ENCODE measurements around the gene IRF8. TPM values are rescaled to one million over a fixed set of nuclear protein-coding genes. Genes with fewer than 3 reads are reported as not detected.
"Not testable (repeated sequence)": the region's sequence is repeated elsewhere in the genome, so short reads cannot be mapped to it uniquely, and the experiment has no call there.

IRF8 gene
- total and polyA plus RNA-seq, 5 donors from 2014 or later, result 0.78 to 4.4 (median 3.8) TPM

DNA sequence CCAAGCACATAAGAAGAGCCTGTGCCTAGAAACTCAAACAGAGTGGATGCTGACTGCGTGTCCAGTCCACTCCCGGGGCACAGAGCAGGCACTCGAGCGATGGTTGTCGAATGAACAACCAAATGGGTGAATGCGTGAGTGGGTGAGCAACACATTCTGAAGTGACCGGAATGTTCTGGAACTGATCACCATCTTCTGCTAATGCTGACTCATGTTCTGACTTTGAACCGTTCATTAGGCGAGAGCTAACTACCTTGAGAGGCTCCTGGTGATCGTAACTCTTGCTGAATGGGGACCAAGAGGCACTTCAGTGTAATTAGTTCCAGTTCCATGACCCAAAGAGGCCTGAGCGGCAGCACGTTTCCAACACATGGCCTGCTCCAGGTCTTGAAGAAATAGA, 37.9 kb downstream of the IRF8 start:
- H3K4me3 Mint-ChIP-seq, result peak overlapping the region; percentile 27 to 86 (median 75)
- DNase-seq, result no peak
- no peak for ATAC-seq (ENCODE audit: low read depth in 2 of 2)
- H3K27ac ChIP-seq (ENCODE audit: insufficient read depth, low read length, poor library complexity, severe bottlenecking), result peak overlapping the region; percentile 60
- no peaks in the 10 kb centered on the region for H3K36me3 ChIP-seq (ENCODE audit: control insufficient read depth, insufficient read depth, low read length)
- peaks cover 20% of the 10 kb centered on the region for H3K4me1 ChIP-seq (ENCODE audit: control insufficient read depth, insufficient read depth, low read length, poor library complexity, severe bottlenecking)
- peaks cover 5% of the 10 kb centered on the region for H3K27me3 Mint-ChIP-seq
- H3K9me3 Mint-ChIP-seq, result peaks cover 0 to 2% (median 0%) of the 10 kb centered on the region in 7 donors
- peak overlapping the region; percentile 74 for H3K4me3 ChIP-seq (ENCODE audit: low read depth, low read length)
- peaks cover 4% of the 10 kb centered on the region for H3K36me3 Mint-ChIP-seq
- H3K4me1 Mint-ChIP-seq, result peaks cover 7 to 35% (median 27%) of the 10 kb centered on the region in 4 donors
- H3K27me3 ChIP-seq (ENCODE audit: control insufficient read depth, insufficient read depth, low read length), result no peaks in the 10 kb centered on the region
- no peaks in the 10 kb centered on the region for H3K9me3 ChIP-seq (ENCODE audit: control insufficient read depth in 2 of 2, low read length in 2 of 2)
- H3K27ac Mint-ChIP-seq, result peak overlapping the region; percentile 90 to 99 (median 95)

DNA sequence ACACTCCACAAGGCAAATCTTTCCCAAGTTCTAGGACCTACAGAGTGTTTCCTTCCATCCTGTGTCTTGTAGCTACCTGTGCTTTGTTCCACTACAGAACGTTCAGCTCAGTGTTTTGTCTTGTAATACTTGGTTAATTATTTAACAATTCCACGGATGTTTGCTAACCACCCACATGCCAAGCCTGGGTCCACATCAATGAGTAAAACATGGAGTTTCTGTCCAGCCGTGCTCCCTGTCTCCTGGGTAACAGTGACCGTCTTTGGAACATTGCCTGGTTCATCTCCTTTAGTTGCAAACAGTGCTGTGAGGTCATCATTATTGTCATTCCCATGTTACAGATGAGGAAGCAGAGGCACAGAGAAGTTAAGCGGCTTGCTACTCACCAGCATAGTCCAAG, 41.3 kb downstream of the IRF8 start:
- Mint-ChIP-seq H3K27me3 (peaks cover 5% of the 10 kb centered on the region), H3K4me1 (peaks cover 7 to 29% (median 25%) of the 10 kb centered on the region in 4 donors), H3K4me3 (no peak overlapping the region), H3K27ac (peak overlapping the region in 1 of 3 donors; percentile 52), H3K9me3 (peaks cover 0 to 2% (median 0%) of the 10 kb centered on the region in 7 donors), H3K36me3 (no peaks in the 10 kb centered on the region)
- Histone ChIP-seq H3K4me3 (ENCODE audit: low read depth, low read length) (no peak overlapping the region), H3K9me3 (ENCODE audit: control insufficient read depth in 2 of 2, low read length in 2 of 2) (no peaks in the 10 kb centered on the region), H3K4me1 (ENCODE audit: control insufficient read depth, insufficient read depth, low read length, poor library complexity, severe bottlenecking) (peaks cover 20% of the 10 kb centered on the region), H3K36me3 (ENCODE audit: control insufficient read depth, insufficient read depth, low read length) (no peaks in the 10 kb centered on the region), H3K27me3 (ENCODE audit: control insufficient read depth, insufficient read depth, low read length) (no peaks in the 10 kb centered on the region), H3K27ac (ENCODE audit: insufficient read depth, low read length, poor library complexity, severe bottlenecking) (no peak overlapping the region)
- DNase-seq, result no peak
- ATAC-seq (ENCODE audit: low read depth in 2 of 2), result no peak

DNA sequence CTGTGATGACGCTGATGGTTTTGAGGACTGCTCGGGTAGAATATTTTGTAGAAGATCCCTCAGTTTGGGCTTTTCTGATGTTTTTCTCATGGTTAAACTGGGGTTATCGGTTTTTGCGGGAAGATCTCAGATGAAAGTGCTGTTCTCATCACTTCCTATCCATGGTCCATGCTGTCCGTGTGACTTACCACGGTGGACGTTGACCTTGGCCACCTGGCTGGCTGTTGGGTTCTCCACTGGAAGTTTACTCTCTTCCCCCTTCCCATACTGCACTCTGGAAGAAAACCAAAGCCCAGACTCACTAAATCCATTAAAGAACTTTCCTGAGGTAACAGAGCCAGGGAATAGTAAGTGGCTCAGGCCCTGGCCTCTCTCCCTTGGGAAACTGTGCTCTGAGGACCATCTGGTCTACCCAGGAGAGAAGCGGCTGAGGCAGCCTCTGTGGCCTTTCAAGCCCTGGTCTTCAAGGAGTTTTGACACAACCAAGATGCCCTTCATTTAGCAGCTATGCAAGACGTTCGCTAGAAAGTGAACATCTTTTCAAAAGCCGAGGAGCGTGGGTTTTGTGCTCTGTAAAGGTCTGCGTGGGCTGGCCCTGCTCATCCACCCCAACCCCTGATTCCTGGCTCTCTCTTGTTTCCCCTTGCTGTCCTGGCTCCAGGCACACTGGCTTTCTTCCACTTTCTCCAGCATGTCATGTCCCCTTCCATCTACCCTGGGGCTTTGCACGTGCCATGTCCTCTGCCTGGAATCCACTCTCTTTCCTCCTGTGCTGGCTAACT, 43.1 kb downstream of the IRF8 start:
- H3K27ac Mint-ChIP-seq, result no peak overlapping the region
- peaks cover 3% of the 10 kb centered on the region for H3K4me1 ChIP-seq (ENCODE audit: control insufficient read depth, insufficient read depth, low read length, poor library complexity, severe bottlenecking)
- peaks cover under 1% of the 10 kb centered on the region for H3K27me3 ChIP-seq (ENCODE audit: control insufficient read depth, insufficient read depth, low read length)
- ATAC-seq (ENCODE audit: low read depth in 2 of 2) (no peak), DNase-seq (no peak)
- no peak overlapping the region for H3K4me3 Mint-ChIP-seq
- no peak overlapping the region for H3K4me3 ChIP-seq (ENCODE audit: low read depth, low read length)
- no peak overlapping the region for H3K27ac ChIP-seq (ENCODE audit: insufficient read depth, low read length, poor library complexity, severe bottlenecking)
- H3K36me3 ChIP-seq (ENCODE audit: control insufficient read depth, insufficient read depth, low read length), result no peaks in the 10 kb centered on the region
- H3K27me3 Mint-ChIP-seq, result peaks cover 9% of the 10 kb centered on the region
- no peaks in the 10 kb centered on the region for H3K9me3 ChIP-seq (ENCODE audit: control insufficient read depth in 2 of 2, low read length in 2 of 2)
- peaks cover 0 to 2% (median 0%) of the 10 kb centered on the region in 7 donors for H3K9me3 Mint-ChIP-seq
- no peaks in the 10 kb centered on the region for H3K36me3 Mint-ChIP-seq
- H3K4me1 Mint-ChIP-seq, result peaks cover 0 to 14% (median 11%) of the 10 kb centered on the region in 4 donors

DNA sequence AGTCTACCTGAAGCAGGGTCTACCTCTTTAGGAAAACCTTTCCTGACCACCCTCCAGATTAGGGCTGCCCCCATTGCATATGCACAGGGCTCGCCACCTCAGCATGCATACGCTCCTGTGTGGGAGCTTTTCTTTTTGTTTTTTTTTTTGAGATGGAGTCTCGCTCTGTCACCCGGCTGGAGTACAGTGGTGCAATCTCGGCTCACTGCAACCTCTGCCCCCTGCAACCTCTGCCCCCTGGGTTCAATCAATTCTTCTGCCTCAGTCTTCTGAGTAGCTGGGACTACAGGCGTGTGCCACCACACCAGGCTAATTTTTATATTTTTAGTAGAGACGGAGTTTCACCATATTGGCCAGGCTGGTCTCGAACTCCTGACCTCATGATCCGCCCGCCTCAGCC, 43.7 kb downstream of the IRF8 start:
- not testable (repeated sequence) for H3K27ac ChIP-seq (ENCODE audit: insufficient read depth, low read length, poor library complexity, severe bottlenecking); H3K36me3 ChIP-seq (ENCODE audit: control insufficient read depth, insufficient read depth, low read length); H3K4me3 ChIP-seq (ENCODE audit: low read depth, low read length); DNase-seq; H3K4me3 Mint-ChIP-seq; H3K9me3 ChIP-seq (ENCODE audit: control insufficient read depth in 2 of 2, low read length in 2 of 2); H3K36me3 Mint-ChIP-seq; H3K4me1 ChIP-seq (ENCODE audit: control insufficient read depth, insufficient read depth, low read length, poor library complexity, severe bottlenecking); H3K27ac Mint-ChIP-seq; H3K27me3 ChIP-seq (ENCODE audit: control insufficient read depth, insufficient read depth, low read length); H3K9me3 Mint-ChIP-seq; ATAC-seq (ENCODE audit: low read depth in 2 of 2)
- H3K4me1 Mint-ChIP-seq, result peaks cover 2 to 14% (median 10%) of the 10 kb centered on the region in 4 donors
- H3K27me3 Mint-ChIP-seq, result peaks cover 11% of the 10 kb centered on the region

DNA sequence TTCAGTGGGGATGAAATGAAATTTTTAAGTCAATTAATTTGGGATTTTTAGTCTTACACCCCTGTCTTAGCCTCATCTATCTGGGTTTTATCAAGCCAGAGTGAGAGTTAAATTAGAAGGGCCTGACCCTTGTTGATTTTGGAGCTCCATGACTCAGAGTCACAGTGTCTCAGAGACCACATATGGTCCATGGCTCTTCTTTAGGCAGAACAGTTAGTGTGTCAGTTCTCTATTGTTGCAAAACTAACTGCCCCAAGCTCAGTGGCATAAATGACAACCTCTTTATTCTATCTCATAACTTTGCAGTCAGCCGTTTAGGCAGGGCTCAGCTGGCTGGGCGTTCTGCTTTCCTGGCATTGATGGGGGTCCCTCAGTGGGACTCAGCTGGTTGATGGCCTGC, 44.7 kb downstream of the IRF8 start:
- ATAC-seq (ENCODE audit: low read depth in 2 of 2), result no peak

DNA sequence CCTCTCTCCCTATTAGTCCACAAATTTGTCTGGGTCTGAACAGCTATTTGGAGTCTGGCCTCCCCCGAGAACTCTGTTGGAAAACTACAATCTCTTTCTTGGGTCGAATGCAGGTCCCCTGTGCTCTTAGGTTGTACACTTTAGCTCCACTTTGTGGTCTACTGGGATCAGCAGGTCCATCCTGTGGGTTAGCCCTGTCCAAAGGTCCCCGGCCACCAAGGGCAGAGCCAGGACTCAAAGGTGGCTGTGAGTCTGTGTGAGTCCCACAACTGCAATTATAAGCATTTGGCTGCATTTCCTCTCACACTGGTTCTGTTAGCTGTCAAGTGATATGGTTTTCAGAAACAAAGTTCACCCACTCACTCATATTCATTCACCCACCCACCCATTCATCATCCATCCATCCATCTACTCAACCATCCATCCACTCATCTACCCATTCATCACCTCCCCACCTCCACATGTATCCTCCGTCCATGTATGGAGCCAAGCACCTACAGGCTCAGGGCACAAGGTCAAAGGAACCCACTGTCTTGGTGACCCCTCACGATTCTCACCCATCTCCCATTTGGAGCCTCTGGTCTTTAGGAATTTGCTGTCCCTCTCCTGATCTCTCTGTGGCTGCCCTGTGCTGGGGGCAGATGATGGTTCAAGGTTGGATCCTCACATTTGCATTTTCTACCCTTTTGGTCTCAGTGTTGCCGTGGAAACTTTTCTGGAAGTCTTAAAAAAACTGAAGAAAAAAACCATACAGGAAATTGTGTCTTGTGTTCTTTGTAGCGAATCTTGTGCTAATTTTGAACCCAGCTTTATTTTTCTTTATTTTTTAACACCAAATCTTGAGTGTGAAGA, 45.8 kb downstream of the IRF8 start:
- H3K9me3 Mint-ChIP-seq, result peaks cover 0 to 2% (median 0%) of the 10 kb centered on the region in 7 donors
- H3K4me1 ChIP-seq (ENCODE audit: control insufficient read depth, insufficient read depth, low read length, poor library complexity, severe bottlenecking), result no peaks in the 10 kb centered on the region

More for the DNA sequence above, 44.7 kb downstream of the IRF8 start:
- peaks cover 0 to 2% (median 0%) of the 10 kb centered on the region in 7 donors for H3K9me3 Mint-ChIP-seq
- Histone ChIP-seq H3K27me3 (ENCODE audit: control insufficient read depth, insufficient read depth, low read length) (peaks cover 4% of the 10 kb centered on the region), H3K36me3 (ENCODE audit: control insufficient read depth, insufficient read depth, low read length) (no peaks in the 10 kb centered on the region), H3K4me3 (ENCODE audit: low read depth, low read length) (no peak overlapping the region), H3K27ac (ENCODE audit: insufficient read depth, low read length, poor library complexity, severe bottlenecking) (no peak overlapping the region), H3K9me3 (ENCODE audit: control insufficient read depth in 2 of 2, low read length in 2 of 2) (no peaks in the 10 kb centered on the region), H3K4me1 (ENCODE audit: control insufficient read depth, insufficient read depth, low read length, poor library complexity, severe bottlenecking) (no peaks in the 10 kb centered on the region)
- H3K27ac Mint-ChIP-seq, result no peak overlapping the region
- H3K4me1 Mint-ChIP-seq, result peaks cover 5 to 17% (median 14%) of the 10 kb centered on the region in 4 donors
- no peak for DNase-seq
- no peak overlapping the region for H3K4me3 Mint-ChIP-seq
- peaks cover 11% of the 10 kb centered on the region for H3K27me3 Mint-ChIP-seq
- H3K36me3 Mint-ChIP-seq, result no peaks in the 10 kb centered on the region

DNA sequence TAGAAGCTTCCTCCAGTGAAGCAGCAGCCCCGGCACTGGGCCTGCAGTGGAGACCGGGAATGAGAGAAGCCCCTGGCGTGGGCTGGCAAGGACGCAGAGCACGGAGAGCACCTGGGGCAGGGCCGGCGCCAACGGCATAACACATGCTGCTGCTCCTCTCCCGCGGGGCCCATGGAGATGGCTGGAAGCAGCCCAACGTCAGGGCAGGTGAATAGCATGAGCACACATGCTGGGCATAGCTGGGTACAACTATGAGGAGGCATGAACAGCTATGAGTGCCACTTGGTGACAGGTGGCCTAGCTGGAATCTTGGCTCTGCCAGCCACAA, 46.4 kb downstream of the IRF8 start:
- no peak overlapping the region for H3K4me3 ChIP-seq (ENCODE audit: low read depth, low read length)
- H3K4me1 ChIP-seq (ENCODE audit: control insufficient read depth, insufficient read depth, low read length, poor library complexity, severe bottlenecking), result no peaks in the 10 kb centered on the region
- H3K27ac ChIP-seq (ENCODE audit: insufficient read depth, low read length, poor library complexity, severe bottlenecking), result no peak overlapping the region
- Mint-ChIP-seq H3K36me3 (no peaks in the 10 kb centered on the region), H3K4me1 (peaks cover 5 to 20% (median 12%) of the 10 kb centered on the region in 4 donors), H3K27ac (peak overlapping the region in 2 of 3 donors; percentile 2 to 64), H3K27me3 (peaks cover 22% of the 10 kb centered on the region), H3K9me3 (peaks cover 0 to 3% (median 0%) of the 10 kb centered on the region in 7 donors), H3K4me3 (no peak overlapping the region)
- peaks cover 4% of the 10 kb centered on the region for H3K27me3 ChIP-seq (ENCODE audit: control insufficient read depth, insufficient read depth, low read length)
- DNase-seq (no peak), ATAC-seq (ENCODE audit: low read depth in 2 of 2) (no peak)
- H3K9me3 ChIP-seq (ENCODE audit: control insufficient read depth in 2 of 2, low read length in 2 of 2), result no peaks in the 10 kb centered on the region
- H3K36me3 ChIP-seq (ENCODE audit: control insufficient read depth, insufficient read depth, low read length), result no peaks in the 10 kb centered on the region

More for the DNA sequence above, 45.8 kb downstream of the IRF8 start:
- peaks cover 5 to 17% (median 12%) of the 10 kb centered on the region in 4 donors for H3K4me1 Mint-ChIP-seq
- no peaks in the 10 kb centered on the region for H3K9me3 ChIP-seq (ENCODE audit: control insufficient read depth in 2 of 2, low read length in 2 of 2)
- H3K27ac Mint-ChIP-seq, result peak overlapping the region; percentile 2 to 64 (median 45)
- ATAC-seq (ENCODE audit: low read depth in 2 of 2) (no peak), DNase-seq (no peak)
- H3K4me3 ChIP-seq (ENCODE audit: low read depth, low read length), result no peak overlapping the region
- no peak overlapping the region for H3K4me3 Mint-ChIP-seq
- H3K36me3 ChIP-seq (ENCODE audit: control insufficient read depth, insufficient read depth, low read length), result no peaks in the 10 kb centered on the region
- H3K27me3 ChIP-seq (ENCODE audit: control insufficient read depth, insufficient read depth, low read length), result peaks cover 4% of the 10 kb centered on the region
- no peak overlapping the region for H3K27ac ChIP-seq (ENCODE audit: insufficient read depth, low read length, poor library complexity, severe bottlenecking)
- peaks cover 16% of the 10 kb centered on the region for H3K27me3 Mint-ChIP-seq
- H3K36me3 Mint-ChIP-seq, result no peaks in the 10 kb centered on the region

Measured in CD4-positive, CD25-positive, alpha-beta regulatory T cell (primary cell).